Chondrocyte (in vitro differentiated cells): Measurements from ENCODE around the gene CRHR2. TPM values are rescaled to one million over a fixed set of nuclear protein-coding genes. Genes with fewer than 3 reads are reported as not detected.

Experiments used
- DNase-seq: peaks from one replicate; pipeline ENCODE4 v3.0.0; 2021; ENCODE audit warnings: mixed read lengths, low spot score
- H3K27ac Mint-ChIP-seq: one replicate; pipeline ENCODE4 v1.8.0; 2021; ENCODE audit warnings: mild to moderate bottlenecking, moderate library complexity, mixed read lengths; ENCODE audit not compliant: unreplicated experiment
- H3K27me3 Mint-ChIP-seq: 2 replicates; pipeline ENCODE4 v1.8.0; 2021; ENCODE audit warnings: low read depth, mixed read lengths
- H3K36me3 Mint-ChIP-seq: 2 replicates; pipeline ENCODE4 v1.8.0; 2021; ENCODE audit warnings: low read depth, mixed read lengths
- H3K4me1 Mint-ChIP-seq: 2 replicates; pipeline ENCODE4 v1.8.0; 2021; ENCODE audit warnings: low read depth, mild to moderate bottlenecking, mixed read lengths
- H3K4me3 Mint-ChIP-seq: one replicate; pipeline ENCODE4 v1.8.0; 2021; ENCODE audit warnings: mild to moderate bottlenecking, moderate library complexity, mixed read lengths; ENCODE audit not compliant: unreplicated experiment
- H3K9me3 Mint-ChIP-seq: 2 replicates; pipeline ENCODE4 v1.8.0; 2021; ENCODE audit warnings: low read depth, mixed read lengths
- total RNA-seq: library from RNA; stranded (reverse); gene quantifications from 3 replicates; pipeline ENCODE4 v1.2.1, GENCODE V29; 2021
- TF ChIP-seq, protein P1 (sequence below): fragments of 200-600 bp; sonication (generic); IDR thresholded peaks from 2 replicates; pipeline ENCODE4 v1.5.0; 2021; ENCODE audit warnings: antibody characterized with exemption, mild to moderate bottlenecking, moderate library complexity

The CRHR2 gene
- total RNA-seq, 1 donor from 2014 or later, result not detected

DNA sequence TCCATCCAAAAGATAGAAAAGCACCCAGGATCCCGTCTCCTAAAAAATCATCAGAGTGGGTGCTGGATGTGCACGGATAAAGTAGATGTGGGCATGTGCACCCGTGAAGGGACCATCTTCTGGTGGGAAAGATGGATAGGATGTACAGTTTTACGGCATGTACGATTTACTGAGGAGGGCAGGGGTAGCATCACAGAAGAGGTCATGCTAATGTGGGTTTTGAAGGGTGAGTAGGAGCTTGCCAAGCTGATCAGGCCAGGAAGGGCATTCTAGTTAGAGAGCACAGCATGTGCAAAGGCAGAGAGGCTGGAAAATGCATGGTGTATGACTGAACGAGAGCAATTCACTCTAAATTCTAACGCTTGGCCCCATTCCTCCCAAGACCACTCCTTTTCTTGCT, 7.8 kb upstream of the CRHR2 start:
- H3K4me1 Mint-ChIP-seq, result no peaks in the 10 kb centered on the region
- TF ChIP-seq, protein P1, sequence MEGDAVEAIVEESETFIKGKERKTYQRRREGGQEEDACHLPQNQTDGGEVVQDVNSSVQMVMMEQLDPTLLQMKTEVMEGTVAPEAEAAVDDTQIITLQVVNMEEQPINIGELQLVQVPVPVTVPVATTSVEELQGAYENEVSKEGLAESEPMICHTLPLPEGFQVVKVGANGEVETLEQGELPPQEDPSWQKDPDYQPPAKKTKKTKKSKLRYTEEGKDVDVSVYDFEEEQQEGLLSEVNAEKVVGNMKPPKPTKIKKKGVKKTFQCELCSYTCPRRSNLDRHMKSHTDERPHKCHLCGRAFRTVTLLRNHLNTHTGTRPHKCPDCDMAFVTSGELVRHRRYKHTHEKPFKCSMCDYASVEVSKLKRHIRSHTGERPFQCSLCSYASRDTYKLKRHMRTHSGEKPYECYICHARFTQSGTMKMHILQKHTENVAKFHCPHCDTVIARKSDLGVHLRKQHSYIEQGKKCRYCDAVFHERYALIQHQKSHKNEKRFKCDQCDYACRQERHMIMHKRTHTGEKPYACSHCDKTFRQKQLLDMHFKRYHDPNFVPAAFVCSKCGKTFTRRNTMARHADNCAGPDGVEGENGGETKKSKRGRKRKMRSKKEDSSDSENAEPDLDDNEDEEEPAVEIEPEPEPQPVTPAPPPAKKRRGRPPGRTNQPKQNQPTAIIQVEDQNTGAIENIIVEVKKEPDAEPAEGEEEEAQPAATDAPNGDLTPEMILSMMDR, result no peak
- no peak for DNase-seq
- H3K36me3 Mint-ChIP-seq, result no peaks in the 10 kb centered on the region
- no peaks in the 10 kb centered on the region for H3K9me3 Mint-ChIP-seq
- H3K27ac Mint-ChIP-seq, result no peak overlapping the region
- H3K27me3 Mint-ChIP-seq, result peaks cover 50% of the 10 kb centered on the region
- no peak overlapping the region for H3K4me3 Mint-ChIP-seq

DNA sequence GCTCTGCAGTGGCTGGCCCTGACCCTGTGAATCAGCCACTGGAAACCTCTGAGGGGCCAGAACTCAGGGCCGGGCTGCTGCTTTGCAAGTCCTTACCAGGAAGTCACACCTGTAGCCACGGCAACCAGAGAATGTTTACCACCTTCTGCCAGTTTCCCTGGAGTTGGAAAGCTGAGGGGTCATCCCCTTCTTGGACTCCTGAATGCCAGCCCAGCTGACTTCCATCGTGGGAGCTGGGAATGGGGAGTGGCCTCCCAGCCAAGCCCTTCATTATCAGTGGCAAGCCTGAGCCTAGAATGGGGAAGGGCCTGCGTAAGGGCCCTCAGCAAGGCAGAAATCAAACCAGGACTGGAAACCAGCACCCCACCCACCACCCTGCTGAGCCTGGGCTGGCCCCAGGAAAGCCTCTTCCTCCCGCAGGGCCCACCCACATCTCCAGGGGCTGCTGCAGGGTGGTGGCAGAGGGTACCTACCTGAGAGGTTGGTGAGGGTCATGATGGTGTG, 6.5 kb upstream of the CRHR2 start:
- H3K4me3 Mint-ChIP-seq, result no peak overlapping the region
- H3K27me3 Mint-ChIP-seq, result peaks cover 60% of the 10 kb centered on the region
- no peak for DNase-seq
- no peaks in the 10 kb centered on the region for H3K36me3 Mint-ChIP-seq
- TF ChIP-seq, protein P1, result no peak
- peaks cover 5% of the 10 kb centered on the region for H3K4me1 Mint-ChIP-seq
- H3K9me3 Mint-ChIP-seq, result no peaks in the 10 kb centered on the region
- H3K27ac Mint-ChIP-seq, result no peak overlapping the region

DNA sequence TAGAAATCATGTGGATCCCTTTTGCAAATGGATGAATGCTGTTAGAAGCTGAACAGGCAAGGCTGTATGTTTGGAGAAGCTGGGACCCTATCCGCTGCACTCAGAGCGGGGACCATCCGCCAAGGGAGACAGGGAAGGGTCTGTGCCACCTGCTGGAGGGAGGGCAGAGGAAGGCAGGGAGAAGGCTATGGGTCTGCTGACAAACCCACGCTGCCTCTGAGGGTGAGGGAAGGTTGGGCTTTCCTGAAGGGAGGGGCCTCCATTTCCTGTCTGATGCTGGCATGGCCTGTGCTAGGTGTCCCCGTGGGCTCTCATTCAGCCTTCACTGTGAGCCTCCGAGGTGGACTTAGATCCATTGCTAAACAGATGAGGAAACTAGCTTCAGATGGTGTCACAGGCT, 5.3 kb upstream of the CRHR2 start:
- no peak for DNase-seq
- H3K36me3 Mint-ChIP-seq, result no peaks in the 10 kb centered on the region
- no peak overlapping the region for H3K27ac Mint-ChIP-seq
- no peak overlapping the region for H3K4me3 Mint-ChIP-seq
- H3K4me1 Mint-ChIP-seq, result peaks cover 8% of the 10 kb centered on the region
- peaks cover 63% of the 10 kb centered on the region for H3K27me3 Mint-ChIP-seq
- TF ChIP-seq, protein P1, result no peak
- no peaks in the 10 kb centered on the region for H3K9me3 Mint-ChIP-seq

DNA sequence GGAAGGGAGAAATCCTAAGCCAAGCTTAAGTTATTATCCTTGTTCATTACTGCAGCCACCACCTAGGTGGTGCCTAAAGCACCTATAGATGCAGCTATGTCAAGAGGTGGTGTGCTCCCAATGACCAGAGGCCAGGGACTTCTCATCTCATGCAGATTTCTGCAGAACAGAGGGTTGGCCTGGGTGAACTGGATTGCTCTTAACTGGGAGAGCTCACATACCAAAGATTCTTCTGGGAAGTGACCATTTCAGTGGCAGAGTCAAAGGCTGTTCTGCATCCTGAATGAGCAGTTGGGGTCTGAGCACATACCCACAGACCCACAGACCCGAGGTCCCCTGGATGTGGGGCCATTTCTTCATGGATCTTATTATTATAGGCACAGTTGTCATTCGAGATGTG, 2.1 kb upstream of the CRHR2 start:
- Mint-ChIP-seq H3K27me3 (peaks cover 64% of the 10 kb centered on the region), H3K4me3 (no peak overlapping the region)

DNA sequence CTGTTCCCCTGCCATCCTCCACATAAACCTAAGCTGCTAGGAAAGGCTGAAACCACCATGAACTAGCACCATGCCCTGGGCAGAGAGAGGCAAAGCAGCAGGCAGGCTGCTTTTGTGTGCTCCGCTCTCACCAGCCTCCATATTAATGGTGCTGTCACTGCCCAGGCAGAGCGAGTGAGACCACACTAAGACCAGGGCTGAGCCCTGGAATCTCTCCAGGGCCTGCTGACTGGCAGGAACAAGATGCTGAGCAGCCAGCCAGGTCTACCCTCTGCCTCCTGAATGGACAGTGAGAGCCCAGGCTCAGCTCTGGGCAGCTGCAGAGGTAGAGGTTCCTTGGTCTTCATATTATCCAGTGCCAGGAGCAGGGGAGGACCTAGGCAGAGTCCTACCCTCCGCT, 1.6 kb upstream of the CRHR2 start:
- H3K4me3 Mint-ChIP-seq, result no peak overlapping the region
- H3K27ac Mint-ChIP-seq, result no peak overlapping the region

More for the DNA sequence above, 2.1 kb upstream of the CRHR2 start:
- no peak for DNase-seq
- no peaks in the 10 kb centered on the region for H3K9me3 Mint-ChIP-seq
- no peaks in the 10 kb centered on the region for H3K36me3 Mint-ChIP-seq
- TF ChIP-seq, protein P1, result no peak
- H3K27ac Mint-ChIP-seq, result no peak overlapping the region
- H3K4me1 Mint-ChIP-seq, result peaks cover 18% of the 10 kb centered on the region

More for the DNA sequence above, 1.6 kb upstream of the CRHR2 start:
- peaks cover 69% of the 10 kb centered on the region for H3K27me3 Mint-ChIP-seq
- peaks cover 2% of the 10 kb centered on the region for H3K36me3 Mint-ChIP-seq
- peaks cover 18% of the 10 kb centered on the region for H3K4me1 Mint-ChIP-seq
- no peak for DNase-seq
- TF ChIP-seq, protein P1, result no peak
- no peaks in the 10 kb centered on the region for H3K9me3 Mint-ChIP-seq
